ENCODE measurements around the gene XYLT1.

GRCh38 chr16:17423221-17423620, 47.5 kb downstream of the XYLT1 start:
- TF ChIP-seq POLR2AphosphoS5 (IDR thresholded peaks at IDR 0.05; ENCODE audit: insufficient read depth in 1 of 2, low read depth in 1 of 2) (no peak), CTCF (IDR thresholded peaks at IDR 0.05) (no peak), POLR2A (IDR thresholded peaks at IDR 0.05) (no peak)

All from vagina (tissue), 2 donors.